GM19452 (cell line): ENCODE data around the gene TTC17.
"Not testable (repeated sequence)": the region's sequence is repeated elsewhere in the genome, so short reads cannot be mapped to it uniquely, and the experiment has no call there.

Experiments used
- ATAC-seq: cut with Tn5 transposase; IDR thresholded peaks from one replicate; pipeline ENCODE4 v1.9.1; 2021; ENCODE audit not compliant: unreplicated experiment

TTC17 gene, protein sequence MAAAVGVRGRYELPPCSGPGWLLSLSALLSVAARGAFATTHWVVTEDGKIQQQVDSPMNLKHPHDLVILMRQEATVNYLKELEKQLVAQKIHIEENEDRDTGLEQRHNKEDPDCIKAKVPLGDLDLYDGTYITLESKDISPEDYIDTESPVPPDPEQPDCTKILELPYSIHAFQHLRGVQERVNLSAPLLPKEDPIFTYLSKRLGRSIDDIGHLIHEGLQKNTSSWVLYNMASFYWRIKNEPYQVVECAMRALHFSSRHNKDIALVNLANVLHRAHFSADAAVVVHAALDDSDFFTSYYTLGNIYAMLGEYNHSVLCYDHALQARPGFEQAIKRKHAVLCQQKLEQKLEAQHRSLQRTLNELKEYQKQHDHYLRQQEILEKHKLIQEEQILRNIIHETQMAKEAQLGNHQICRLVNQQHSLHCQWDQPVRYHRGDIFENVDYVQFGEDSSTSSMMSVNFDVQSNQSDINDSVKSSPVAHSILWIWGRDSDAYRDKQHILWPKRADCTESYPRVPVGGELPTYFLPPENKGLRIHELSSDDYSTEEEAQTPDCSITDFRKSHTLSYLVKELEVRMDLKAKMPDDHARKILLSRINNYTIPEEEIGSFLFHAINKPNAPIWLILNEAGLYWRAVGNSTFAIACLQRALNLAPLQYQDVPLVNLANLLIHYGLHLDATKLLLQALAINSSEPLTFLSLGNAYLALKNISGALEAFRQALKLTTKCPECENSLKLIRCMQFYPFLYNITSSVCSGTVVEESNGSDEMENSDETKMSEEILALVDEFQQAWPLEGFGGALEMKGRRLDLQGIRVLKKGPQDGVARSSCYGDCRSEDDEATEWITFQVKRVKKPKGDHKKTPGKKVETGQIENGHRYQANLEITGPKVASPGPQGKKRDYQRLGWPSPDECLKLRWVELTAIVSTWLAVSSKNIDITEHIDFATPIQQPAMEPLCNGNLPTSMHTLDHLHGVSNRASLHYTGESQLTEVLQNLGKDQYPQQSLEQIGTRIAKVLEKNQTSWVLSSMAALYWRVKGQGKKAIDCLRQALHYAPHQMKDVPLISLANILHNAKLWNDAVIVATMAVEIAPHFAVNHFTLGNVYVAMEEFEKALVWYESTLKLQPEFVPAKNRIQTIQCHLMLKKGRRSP

DNA sequence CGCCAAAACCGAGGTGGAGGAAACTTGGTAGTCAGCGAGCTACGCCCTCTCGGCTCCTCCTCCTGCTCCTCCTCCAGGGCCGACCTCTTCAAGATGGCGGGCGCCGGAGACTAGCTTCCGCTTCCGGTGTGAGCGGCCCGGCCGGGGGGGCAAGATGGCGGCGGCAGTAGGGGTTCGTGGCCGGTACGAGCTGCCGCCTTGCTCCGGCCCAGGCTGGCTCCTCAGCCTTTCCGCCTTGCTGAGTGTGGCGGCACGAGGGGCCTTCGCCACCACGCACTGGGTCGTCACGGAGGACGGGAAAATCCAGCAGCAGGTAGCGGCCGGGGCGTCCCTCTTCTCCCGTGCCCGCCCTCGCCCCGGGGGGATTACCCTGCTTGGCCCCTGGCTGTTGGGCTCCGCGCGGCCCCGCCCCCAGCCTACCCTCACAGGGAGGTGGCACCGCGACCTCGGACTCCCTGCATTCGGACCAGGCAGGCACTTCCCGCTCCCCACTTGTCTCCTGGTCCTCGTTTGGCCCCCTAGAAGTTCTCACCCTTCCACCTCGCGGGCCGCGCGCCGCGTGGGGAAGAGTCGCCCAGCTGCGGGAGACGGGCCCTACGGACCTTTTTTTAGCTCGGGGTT is at the start of gene TTC17:
TTC17 (plus strand) TSS at position 120 of the 621 bp plus-strand sequence; CDS start at position 155, 35 bp downstream.
- ATAC-seq, result peak; percentile 94

DNA sequence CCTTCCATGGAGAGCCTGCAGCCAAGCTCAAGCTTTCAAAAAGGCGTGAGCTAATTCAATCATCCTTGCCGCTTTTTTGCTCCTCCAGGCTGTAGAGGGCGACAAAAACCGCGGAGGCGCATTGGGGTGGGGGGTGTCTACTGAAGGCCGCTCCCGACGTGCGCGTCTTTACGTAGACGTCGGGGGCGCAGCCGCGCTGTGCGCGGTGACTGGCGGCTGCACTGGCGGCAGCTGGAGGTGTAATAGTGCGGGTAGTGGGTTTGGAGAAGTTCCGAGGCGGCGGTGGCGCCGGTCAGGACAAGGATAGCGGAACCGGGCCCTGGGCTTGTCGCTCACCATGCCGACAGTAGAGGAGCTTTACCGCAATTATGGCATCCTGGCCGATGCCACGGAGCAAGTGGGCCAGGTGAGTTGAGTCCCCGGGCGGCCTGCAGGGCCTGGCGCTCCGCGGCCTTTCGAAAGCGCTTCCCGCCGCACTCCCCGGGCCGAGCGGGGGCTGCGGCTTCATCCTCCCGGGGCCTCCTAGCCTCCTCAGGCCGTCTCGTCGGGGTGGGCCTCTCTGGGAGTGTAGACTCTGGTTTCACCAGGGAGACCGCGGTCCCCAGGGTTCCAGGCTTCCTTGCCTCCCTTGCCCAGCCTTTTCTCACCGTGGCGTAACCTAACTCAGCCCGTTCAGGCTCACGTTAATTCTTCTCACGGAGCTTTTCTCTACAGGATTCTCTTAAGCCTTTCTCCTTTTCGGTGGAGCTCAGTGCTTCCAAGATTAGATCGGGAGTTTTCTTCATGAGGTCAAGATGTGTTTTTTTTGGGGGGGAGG is 46.7 kb upstream of the TTC17 start, which contains the start of gene API5:
API5 (plus strand) TSS at position 206 of the 817 bp plus-strand sequence; CDS start at position 338, 132 bp downstream.
- ATAC-seq, result peak; percentile 97

DNA sequence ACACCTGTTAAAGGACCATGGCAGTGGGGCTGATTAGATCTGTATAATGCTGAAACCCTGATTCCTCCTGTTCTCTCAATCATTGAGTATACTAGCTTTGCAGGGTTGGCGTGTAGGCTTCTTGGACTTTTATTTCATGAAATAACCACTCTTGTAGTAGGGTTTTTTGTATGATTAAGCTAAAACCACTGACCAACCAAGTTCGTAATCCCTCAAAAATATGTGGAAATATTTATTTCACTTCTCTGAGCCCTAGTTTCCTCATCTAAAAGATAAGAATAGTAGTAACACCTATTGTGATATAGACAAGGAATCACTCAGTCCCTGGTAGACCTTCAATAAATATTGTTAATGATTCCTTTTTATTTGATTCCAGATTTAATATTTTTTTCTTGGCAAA is 42.8 kb upstream of the TTC17 start:
- ATAC-seq, result no peak

DNA sequence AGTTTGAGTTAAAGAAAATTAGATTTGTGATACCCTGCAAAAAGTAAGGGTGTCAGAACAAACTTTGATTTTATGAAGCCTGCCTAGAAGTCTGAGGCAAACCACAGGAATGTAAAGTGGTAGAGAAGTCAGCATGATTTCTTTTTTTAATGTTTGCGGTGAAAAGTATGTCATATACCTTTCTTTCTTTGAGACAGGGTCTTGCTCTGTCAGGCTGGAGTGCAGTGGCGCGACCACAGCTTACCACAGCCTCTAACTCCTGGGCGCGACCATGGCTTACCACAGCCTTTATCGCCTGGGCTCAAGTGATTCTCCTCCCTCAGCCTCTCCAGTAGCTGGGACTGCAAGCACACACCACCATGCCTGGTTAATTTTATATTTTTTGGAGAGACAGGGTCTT is 42.3 kb upstream of the TTC17 start:
- no peak for ATAC-seq

DNA sequence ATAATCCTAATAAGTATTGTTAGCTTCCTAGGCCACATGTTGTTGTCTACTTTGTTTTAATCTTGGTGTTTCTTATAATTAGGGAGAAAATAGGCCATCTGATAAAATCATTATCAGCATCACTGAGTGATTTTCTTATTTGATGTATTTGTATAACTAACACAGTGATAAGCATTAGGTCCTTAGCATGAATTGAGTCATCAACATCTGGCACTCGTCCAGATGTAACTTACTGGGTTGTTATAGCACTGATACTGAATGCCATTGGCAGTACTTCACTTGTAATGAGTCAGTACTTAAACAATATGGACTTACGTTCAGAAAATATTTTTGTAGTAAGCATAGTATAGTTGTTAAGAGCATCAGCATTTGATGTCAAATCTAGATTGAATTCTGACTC is 30.7 kb upstream of the TTC17 start:
- no peak for ATAC-seq

DNA sequence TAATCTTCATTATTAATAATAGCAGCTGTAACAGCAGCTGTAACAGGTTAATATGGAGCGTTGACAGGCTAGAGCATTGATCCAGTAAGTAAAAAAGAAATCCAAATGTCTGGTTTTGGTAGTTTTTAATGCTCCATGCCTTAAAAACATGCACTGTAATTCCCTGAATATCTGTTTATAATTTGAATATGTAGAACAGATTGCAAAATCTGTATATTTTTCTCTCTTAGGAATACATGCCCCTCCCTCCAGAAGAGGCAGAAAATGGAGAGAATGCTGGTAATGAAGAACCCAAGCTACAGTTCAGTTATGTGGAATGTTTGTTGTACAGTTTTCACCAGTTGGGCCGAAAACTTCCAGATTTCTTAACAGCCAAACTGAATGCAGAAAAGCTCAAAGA is 30.2 kb upstream of the TTC17 start:
- no peak for ATAC-seq

DNA sequence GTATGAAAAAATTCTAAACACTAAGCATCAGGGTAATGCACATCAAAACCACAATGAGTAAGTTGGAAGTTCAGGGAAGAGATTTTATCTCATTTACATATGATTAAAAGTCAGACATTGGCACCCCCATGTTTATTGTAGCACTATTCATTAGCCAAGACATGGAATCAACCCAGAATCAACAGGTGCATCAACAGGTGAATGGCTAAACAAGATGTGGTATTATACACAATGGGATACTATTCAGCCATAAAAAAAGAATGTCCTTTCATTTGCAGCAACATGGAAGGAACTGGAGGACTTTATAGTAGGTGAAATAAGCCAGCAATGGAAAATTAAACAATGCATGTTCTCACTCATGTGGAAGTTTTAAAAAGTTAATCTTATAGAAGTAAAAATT is 17.6 kb upstream of the TTC17 start:
- ATAC-seq, result no peak

DNA sequence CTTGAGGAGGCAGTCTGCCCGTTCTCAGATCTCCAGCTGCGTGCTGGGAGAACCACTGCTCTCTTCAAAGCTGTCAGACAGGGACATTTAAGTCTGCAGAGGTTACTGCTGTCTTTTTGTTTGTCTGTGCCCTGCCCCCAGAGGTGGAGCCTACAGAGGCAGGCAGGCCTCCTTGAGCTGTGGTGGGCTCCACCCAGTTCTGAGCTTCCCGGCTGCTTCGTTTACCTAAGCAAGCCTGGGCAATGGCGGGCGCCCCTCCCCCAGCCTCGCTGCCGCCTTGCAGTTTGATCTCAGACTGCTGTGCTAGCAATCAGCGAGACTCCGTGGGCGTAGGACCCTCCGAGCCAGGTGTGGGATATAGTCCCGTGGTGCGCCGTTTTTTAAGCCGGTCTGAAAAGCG is 7.3 kb upstream of the TTC17 start:
- ATAC-seq, result not testable (repeated sequence)

DNA sequence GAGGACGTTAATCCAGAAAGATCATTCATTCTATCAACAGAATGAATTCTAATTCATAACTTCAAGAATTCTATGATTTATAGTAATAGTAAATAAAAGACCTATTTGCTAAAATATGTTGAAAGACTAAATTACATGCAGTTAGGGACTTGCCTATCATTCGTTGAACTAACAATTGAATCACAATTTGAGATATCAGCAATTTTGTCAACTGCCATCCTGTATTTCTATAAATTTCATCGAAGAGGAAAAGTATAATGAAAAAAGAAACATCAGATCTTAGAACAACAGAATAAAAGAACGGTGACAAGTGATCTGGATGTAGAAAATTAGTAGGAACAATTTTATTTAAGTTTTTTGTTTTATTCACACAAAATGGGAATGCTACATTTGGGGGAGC is 4.4 kb upstream of the TTC17 start:
- ATAC-seq, result no peak

DNA sequence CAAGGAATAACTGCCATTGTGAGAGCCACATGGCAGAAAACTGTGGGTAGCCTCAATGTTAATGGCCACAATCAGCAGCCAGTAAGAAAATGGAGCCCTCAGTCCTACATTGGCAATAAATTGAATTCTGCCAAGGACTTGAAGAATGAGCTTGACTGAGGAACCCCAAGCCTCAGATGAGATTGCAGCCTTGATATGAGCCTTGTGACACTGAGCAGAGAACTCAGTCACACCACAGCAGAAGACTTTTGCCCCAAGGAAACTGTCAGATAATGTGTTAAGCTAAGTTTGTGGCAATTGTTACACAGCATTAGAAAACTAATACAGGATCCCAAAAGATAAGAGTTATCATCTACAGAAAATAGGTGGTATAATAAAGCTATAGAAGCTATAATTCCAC is 2.4 kb upstream of the TTC17 start:
- ATAC-seq, result no peak

DNA sequence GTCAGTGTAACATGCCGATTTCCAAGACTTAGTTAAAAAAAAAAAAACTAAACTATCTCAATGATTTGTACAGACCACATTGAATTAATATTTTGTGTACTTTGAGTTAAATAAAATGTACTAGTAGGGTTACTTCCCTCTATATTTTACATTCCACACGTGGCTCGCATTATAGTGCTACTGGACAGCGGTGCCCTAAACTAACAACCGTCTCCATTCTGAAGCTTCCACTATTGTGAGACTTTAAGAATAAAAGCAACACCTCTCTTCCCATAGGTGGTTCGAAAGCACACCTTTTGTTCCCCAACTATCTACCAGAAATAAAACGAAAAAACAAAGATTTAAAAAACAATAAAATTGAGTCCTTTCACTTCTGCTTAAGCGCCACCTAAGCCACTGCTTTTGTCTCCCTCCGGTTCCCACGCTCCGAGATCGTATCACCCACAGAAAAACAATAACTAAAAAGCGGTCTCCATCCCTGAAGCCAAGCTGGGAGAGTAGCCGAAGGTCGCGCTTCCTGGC is 380 bp upstream of the TTC17 start:
- no peak for ATAC-seq

DNA sequence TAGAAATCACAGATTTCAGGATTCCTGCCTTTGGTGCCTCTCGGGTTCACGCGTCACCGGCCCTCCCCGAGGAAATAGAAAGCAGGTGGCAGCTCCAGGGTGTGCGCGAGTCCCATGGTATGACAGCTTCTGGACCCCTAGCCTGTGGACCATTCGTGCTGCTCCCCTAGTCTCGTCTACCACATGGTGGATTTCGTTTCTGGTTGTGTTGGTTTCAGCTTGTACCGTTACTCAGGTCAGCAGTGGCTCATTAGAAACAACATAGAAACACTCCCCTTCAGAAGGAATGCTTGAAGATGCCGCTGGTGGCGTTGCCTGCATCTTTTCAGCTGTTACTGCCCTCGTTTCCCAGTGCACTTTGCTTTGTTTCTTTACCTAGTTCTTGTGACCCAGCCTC is 700 bp downstream of the TTC17 start:
- ATAC-seq, result peak; percentile 48

DNA sequence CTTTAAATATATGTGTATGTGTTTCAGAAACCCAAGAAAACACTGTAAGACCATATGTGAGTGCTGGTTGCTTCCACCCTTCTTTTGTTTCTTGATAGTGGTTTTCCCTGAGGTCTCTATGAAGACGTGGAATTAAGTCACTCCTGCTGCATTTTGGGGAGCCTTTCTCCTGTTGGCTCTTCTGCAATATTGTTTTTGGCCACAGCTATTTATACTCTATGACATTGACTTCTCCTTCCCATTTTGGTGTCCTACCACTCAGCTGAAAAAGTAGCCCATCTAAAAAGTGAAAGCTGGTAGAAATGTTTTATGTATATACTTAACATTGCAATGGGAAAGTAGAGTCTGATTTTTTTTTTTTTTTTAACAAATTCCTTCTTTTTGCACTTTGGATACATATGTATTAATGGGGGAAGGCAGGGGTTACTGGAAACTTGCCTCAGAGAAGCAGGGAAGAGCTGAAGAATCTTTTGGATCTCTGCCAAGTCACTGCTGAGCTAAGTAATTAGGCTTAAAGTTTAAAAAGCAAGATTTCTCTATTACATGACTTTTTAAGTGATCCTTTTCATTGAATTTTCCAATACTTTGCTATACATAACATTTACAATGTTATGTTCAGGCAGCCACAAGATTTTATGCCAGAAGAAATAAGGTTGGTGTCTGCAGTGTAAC is 1.8 kb downstream of the TTC17 start:
- ATAC-seq, result no peak

DNA sequence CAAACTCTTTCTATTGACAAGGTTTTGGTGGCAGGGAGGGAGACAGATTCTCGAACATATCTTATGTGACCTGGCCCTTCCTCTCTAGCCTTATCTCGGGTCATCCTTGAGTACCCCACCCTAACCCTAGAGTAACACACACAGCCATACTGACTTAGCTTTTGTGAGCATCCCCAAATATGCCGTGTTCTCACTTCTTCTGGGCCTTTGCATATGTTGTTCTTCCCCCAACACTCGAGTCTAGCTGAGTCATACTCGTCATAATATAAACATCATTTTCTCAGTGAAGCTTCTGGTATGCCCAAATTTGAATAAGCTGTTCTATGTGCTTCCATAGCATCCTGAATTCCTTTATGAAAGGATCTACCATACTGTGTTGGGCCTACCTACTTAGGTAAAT is 8.0 kb downstream of the TTC17 start:
- no peak for ATAC-seq

DNA sequence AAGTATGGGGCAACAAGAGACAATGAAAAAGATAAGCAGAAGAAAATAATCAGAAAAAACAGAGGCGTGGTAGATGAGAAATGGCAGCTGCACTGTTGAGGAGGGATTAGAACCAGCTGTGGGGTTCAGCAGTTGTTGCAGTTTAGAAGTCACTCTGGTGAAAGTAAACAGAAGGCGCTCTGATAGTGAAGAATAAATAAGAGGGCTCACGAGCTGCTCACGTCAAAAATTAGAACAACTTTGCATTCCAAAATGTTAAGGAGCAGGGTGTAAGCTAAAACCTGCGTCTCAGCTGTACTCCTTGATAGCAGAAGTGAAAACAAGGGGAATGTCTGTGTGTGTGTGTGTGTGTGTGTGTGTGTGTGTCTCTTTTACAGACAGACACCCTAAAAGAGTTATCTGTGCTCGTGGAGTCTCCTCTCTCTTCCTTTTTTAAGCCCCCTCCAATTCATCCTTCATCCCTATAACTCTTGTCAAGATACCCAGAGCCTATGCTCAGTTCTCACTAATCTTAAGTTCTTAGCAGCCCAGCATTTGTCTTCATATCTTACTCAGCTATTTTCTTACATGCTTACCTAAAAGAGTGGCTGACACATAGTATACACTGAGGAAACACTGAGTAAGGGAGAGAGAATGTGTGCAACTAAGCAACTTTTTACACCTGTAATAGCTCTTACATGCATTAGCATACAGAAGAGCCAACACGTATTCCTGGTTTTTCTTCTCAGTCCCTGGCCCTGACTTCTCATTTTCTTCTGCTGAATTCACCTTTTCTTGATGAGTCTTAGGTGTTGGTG is 8.9 kb downstream of the TTC17 start:
- no peak for ATAC-seq

DNA sequence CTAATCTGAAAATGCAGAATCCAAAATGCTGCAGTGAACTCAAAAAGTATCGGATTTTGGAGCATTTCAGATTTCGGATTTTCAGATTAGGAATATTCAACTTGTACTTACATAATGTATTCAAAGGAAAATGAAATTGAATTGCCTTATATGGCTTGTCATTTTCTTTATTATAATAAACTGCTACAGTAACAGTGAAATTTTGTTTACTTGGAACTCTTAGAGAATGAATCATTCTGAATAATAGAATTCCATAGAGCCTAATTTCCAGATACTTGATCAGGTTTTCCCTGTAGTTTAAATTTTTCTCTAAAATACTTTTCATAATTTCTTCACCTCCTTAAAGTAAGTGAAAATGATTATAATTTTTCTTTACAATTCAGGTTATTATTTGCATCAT is 17.3 kb downstream of the TTC17 start:
- ATAC-seq, result no peak

DNA sequence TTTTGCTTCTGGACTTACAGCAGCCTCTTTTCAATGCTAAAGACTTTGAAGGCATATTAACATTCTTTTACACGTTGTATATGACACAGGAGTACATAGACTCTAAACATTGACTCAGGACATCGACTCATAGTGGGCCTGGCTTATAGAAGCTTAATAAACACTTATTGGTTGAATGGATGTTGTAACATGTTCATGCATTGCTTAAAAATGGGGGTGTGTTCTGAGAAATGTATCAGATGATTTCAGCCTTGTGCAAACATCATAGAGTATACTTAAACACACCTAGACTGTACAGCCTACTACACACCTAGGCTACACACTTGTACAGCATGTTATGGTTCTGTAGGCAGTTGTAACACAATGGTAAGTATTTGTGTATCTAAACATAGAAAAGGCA is 17.9 kb downstream of the TTC17 start:
- ATAC-seq, result no peak

DNA sequence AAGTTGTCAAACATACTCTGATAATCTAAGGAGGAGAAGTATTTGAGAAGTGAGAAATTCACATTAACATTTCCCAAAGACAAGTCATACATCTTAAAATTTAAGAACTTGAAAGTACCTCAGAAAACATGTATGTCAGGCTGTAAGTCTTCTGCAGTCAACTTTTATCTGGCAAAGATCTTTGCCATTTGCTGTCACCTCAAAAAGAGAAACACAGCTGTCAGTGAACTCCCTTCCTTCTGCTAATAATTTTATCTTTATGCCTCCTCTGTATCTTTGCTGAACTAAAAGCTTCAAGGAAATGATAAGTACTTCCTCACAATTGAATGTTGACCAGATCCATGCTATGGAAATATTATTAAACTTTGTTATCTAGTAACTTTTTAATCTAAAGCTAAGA is 18.7 kb downstream of the TTC17 start:
- no peak for ATAC-seq

DNA sequence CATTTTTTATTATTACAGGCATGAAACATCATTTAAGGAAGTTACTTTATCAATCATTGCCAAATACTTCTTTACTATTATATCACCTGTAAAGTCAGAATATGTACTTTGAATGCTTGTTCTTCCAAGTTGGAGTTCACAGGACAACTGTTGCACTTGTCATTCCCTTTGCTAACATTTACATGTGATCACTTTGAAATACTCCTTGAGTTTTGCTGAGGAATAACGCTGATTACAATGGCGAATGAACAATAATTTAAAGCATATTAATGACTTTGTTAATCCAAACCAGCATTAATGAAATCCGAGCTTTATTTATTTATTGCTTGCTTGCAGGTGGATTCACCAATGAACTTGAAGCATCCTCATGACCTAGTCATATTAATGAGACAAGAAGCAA is 20.2 kb downstream of the TTC17 start:
- ATAC-seq, result no peak
